HG02759 (cell line): ENCODE data around the gene MYO5B.

Source experiments
- ATAC-seq: cut with Tn5 transposase; IDR thresholded peaks from one replicate; pipeline ENCODE4 v1.9.1; 2021; ENCODE audit warnings: mild to moderate bottlenecking, moderate library complexity; ENCODE audit not compliant: unreplicated experiment

Gene MYO5B

GRCh38 chr18:50024466-50024865 lies 170.5 kb downstream of the MYO5B start:
- ATAC-seq = no peak

GRCh38 chr18:50022985-50023384 lies 172.0 kb downstream of the MYO5B start:
- no peak for ATAC-seq

DNA sequence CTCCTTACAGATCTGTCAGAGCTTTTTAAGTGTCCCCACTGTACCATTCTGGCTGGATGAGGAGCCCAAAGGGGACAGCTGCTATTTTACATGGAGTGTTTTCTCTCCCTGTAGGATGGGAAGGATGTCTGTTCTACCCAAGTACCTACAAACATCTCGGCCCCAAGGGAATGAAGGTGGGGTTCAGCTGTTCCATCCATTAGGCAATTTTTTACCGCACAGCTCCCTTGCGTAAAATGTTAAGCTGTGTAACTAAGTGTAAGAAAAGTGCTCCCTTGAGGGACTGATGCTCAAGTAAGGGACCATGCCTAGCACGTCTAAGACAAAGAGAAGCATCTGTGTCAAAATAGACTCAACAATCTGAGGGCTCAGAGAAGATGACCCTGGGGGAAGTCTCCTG lies 180.3 kb downstream of the MYO5B start:
- no peak for ATAC-seq

DNA sequence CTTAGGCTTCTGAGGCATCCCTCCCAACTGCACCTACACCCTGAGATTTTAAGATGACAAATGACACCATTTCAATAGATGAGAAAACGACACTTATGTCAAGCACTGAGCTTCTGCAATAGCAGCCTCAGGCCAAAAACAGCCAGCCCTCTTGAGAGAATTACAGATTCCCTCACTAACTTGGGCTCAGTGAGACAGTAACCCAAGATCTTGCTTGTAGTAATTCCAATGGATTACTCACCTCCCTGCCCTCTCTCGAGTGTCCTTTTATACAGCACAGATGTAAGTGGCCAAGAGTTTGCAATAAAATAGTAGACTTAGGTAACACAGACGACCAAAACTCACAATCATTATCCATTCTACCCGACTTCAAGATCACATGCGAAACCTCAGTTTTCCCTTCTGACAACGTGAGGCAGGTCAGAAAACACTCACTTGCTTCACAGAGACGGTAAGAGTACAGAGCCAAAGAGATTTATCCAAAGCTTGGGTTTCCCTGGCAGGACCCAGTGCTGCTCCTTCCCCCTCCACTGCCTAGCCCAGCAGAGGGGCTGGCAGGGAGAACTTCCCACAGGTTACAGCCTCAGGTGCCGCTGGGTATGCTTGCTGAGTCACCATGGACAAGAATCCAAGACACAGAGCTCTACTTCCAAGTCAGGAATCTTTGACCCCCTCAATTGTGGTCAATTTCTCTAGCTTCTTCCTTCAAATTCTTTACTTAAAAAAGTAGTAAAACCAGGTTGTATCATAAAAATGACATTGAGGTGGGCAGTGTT lies 181.4 kb downstream of the MYO5B start:
- ATAC-seq = no peak

GRCh38 chr18:50011813-50012435 lies 183.0 kb downstream of the MYO5B start:
- ATAC-seq = no peak

DNA sequence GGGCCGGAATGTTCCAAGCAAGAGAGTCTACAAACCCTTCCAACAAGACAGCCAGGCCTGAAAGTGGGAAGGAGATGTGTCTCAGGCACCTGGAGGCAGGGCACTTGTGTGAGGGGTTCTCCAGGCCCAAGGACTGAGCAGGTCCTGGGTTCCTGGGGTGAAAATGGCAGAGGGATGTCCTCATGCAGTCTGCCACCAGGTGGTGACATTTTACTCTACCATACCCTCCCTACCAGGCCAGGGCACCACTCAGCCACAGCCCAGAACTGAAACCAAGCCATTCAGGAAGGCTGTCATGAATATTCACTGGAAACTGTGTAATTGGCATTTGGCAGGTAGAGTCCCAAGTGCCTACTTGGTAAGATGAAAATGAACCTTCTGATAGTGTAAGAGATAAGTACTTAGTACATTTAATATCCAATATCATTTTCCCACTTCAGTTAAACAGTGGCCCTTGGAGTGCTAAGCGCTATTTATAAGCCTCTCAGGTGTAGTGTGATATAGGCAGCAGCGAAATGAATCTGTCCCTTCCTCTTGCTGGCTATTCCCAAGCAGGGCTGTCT lies 185.1 kb downstream of the MYO5B start:
- peak; percentile 87 for ATAC-seq

DNA sequence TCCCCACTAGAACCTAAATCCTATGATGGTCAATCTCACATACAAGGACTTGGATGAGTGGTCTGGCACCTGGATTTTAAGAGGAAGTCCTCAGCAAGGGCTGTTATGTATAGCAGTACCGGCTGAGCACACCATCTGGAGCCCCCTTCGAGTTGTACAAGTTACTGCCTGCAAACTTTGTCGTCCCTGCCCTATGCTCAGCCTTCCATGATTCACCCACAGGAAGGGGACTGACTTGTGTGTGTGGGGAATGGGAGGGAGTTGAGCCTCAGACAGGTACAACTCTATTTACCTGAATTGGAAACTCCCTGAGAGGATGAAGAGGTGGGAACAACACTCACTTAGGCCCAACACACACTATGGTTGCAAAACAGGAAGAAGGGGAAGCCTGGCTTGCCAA lies 186.6 kb downstream of the MYO5B start:
- no peak for ATAC-seq

- no peak for ATAC-seq
Observed at GRCh38 chr18:50006470-50007046, 188.4 kb downstream of the MYO5B start.

DNA sequence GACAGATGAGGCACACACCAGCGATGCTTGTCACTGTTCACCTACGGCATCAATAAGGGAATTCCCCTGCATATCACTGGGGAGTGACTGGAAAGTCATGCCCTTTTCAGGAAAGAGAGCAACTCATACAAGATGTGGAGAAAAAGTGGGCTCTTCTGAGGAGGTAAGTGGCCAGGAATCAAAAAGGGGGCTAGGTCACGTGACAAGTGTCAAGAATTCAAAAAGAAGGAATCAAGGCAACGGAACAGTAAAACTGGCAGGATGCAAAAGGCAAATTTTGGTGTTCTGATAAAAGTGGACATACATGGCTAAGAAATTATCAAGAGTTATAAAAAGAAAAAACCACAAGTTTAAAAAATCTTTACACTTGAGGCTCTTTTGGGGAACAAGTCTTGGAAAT lies 190.9 kb downstream of the MYO5B start:
- ATAC-seq = no peak

DNA sequence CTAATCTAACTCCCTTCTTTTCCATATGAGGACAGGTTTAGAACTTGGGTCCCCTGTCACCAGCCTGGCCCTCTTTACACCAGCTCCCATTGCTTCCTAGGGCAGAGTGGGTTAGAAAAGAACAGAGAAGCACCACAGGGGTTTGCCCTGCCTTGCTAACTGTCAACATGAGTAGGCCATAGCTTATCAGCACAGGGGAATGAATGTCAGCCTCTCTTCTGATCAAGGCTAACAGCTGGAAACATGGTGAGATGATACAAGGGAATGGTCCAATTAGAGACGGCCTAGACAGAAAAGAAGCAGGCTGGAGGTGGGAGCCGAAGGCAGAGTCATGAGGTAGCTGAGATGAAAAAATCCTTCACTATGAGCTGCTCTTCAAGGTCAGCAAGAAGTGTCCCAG lies 192.2 kb downstream of the MYO5B start:
- no peak for ATAC-seq

- ATAC-seq = no peak
Observed at GRCh38 chr18:50000227-50000626, 194.7 kb downstream of the MYO5B start.

- ATAC-seq = no peak
Observed at GRCh38 chr18:49999128-49999527, 195.8 kb downstream of the MYO5B start.

GRCh38 chr18:49997558-49997957 lies 197.4 kb downstream of the MYO5B start:
- ATAC-seq = no peak

GRCh38 chr18:49994410-49994809 lies 200.5 kb downstream of the MYO5B start:
- no peak for ATAC-seq

GRCh38 chr18:49993299-49993698 lies 201.6 kb downstream of the MYO5B start:
- no peak for ATAC-seq

DNA sequence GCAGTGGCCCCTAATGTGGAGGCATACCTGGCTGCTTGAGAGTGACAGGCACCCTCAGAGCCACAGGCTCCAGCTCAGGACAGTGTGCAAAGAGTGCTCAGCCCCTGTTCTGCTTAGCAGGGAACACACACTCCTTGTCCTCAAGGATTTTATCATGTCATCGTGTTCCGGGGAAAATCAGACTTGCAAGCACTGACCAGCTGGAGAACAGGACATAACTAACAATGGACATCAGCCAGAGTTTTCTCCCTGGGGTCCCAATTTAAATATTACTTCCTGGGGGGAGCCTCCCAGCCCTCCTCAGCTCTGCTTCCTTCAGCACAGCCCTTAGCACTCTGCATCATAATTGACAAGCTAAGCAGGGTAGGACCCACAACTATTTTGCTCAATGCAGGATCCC lies 206.2 kb downstream of the MYO5B start:
- no peak for ATAC-seq

DNA sequence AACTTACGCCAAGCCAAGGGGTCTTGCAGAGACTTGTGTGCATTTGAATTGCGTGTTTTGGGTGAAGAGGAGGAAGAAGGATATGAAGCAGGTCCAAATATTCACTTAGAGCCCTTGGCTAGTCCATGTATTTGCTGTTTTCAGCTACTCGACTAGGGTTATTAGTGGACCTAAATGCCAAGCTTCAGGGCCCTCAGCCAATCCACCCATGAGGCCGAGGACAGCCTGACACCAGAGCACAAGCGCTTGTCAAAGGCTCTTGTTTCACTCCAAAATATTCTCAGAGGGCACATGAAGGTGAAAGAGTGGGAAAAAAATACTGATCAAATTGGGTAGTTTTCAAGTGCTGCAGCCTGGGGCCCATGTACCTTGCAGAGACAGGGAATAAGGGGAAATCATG lies 206.8 kb downstream of the MYO5B start:
- no peak for ATAC-seq

- ATAC-seq = no peak
Observed at GRCh38 chr18:49985236-49985635, 209.7 kb downstream of the MYO5B start.

- no peak for ATAC-seq
Observed at GRCh38 chr18:49980896-49981295, 214.1 kb downstream of the MYO5B start.

- ATAC-seq = no peak
Observed at GRCh38 chr18:49976795-49977560, 218.0 kb downstream of the MYO5B start.

GRCh38 chr18:49976001-49976400 lies 218.9 kb downstream of the MYO5B start:
- no peak for ATAC-seq
